Mammary epithelial cell (primary cell): Measurements from ENCODE around the gene LPIN2.

ENCODE experiments used
- CTCF ChIP-seq, 2 donors: IDR thresholded peaks in 1 of 2; conservative IDR thresholded peaks in 1 of 2; 2 replicates each; pipeline ENCODE4 v1.5.1; 2011 to 2012; ENCODE audit warnings: inconsistent platforms in 2 of 2, low read length in 2 of 2, mild to moderate bottlenecking in 2 of 2, control low read depth in 1 of 2, low read depth in 1 of 2; ENCODE audit not compliant: insufficient read depth in 1 of 2; ENCODE audit errors: extremely low read depth in 1 of 2
- EZH2 ChIP-seq: IDR thresholded peaks from 2 replicates; pipeline ENCODE4 v1.6.1; 2012; ENCODE audit warnings: low read length, inconsistent platforms, borderline replicate concordance

GRCh38 chr18:3058328-3059191 is 45.6 kb upstream of the LPIN2 start:
- no peak for TF ChIP-seq CTCF (conservative IDR thresholded peaks at IDR 0.05 in 1 of 2, IDR thresholded peaks at IDR 0.05 in 1 of 2; ENCODE audit: extremely low read depth in 1 of 2, insufficient read depth in 1 of 2, low read depth in 1 of 2, low read length in 2 of 2)
- TF ChIP-seq EZH2, result no peak
